MM.1S (cell line): ENCODE data around the gene FRAS1.

Experiments used
- DNase-seq: peaks from one replicate; pipeline ENCODE4 v3.0.0-alpha.2; 2015
- H2AFZ ChIP-seq: fragments of 300-600 bp; sonication (generic); 2 replicates; pipeline ENCODE4 v1.6.0; 2016; ENCODE audit warnings: antibody characterized with exemption, low read length
- H3F3A ChIP-seq: fragments of 300-600 bp; sonication (generic); 2 replicates; pipeline ENCODE4 v1.6.1; 2016; ENCODE audit warnings: mild to moderate bottlenecking, antibody characterized with exemption, low read length, moderate library complexity, mixed read lengths; ENCODE audit not compliant: insufficient read depth
- H3K27ac ChIP-seq: fragments of 300-600 bp; sonication (generic); 2 replicates; pipeline ENCODE4 v1.5.1; 2016; ENCODE audit warnings: mild to moderate bottlenecking, low read length
- H3K27me3 ChIP-seq: fragments of 300-600 bp; sonication (generic); replicated peaks from 2 replicates; pipeline ENCODE4 v1.6.0; 2016; ENCODE audit warnings: low read length; ENCODE audit not compliant: insufficient read depth
- H3K36me3 ChIP-seq: fragments of 300-600 bp; sonication (generic); replicated peaks from 2 replicates; pipeline ENCODE4 v1.6.1; 2016; ENCODE audit warnings: mild to moderate bottlenecking, low read length, mixed read lengths; ENCODE audit not compliant: insufficient read depth
- H3K4me1 ChIP-seq: fragments of 300-600 bp; sonication (generic); 2 replicates; pipeline ENCODE4 v1.6.1; 2016; ENCODE audit warnings: low read length, mixed read lengths
- H3K4me2 ChIP-seq: fragments of 300-600 bp; sonication (generic); 2 replicates; pipeline ENCODE4 v1.6.0; 2016; ENCODE audit warnings: low read depth, low read length
- H3K4me3 ChIP-seq: fragments of 300-600 bp; sonication (generic); 2 replicates; pipeline ENCODE4 v1.5.1; 2016; ENCODE audit warnings: low read length, mixed read lengths
- H3K79me2 ChIP-seq: fragments of 300-600 bp; sonication (generic); 2 replicates; pipeline ENCODE4 v1.6.1; 2016; ENCODE audit warnings: mixed run types, low read length, mixed read lengths
- H3K9ac ChIP-seq: fragments of 300-600 bp; sonication (generic); 2 replicates; pipeline ENCODE4 v1.6.1; 2016; ENCODE audit warnings: low read length, mixed read lengths
- H3K9me2 ChIP-seq: fragments of 300-600 bp; sonication (generic); replicated peaks from 2 replicates; pipeline ENCODE4 v1.6.1; 2016; ENCODE audit warnings: mild to moderate bottlenecking, low read length, mixed read lengths; ENCODE audit not compliant: insufficient read depth
- H3K9me3 ChIP-seq: fragments of 300-600 bp; sonication (generic); replicated peaks from 2 replicates; pipeline ENCODE4 v1.6.1; 2016; ENCODE audit warnings: mild to moderate bottlenecking, low read length, mixed read lengths; ENCODE audit not compliant: insufficient read depth
- H4K20me1 ChIP-seq: fragments of 300-600 bp; sonication (generic); 2 replicates; pipeline ENCODE4 v1.6.1; 2016; ENCODE audit warnings: mild to moderate bottlenecking, low read length, moderate library complexity, mixed read lengths; ENCODE audit not compliant: insufficient read depth
- EZH2 ChIP-seq: fragments of 300-600 bp; sonication (generic); optimal IDR thresholded peaks from 2 replicates; pipeline ENCODE3; 2017; ENCODE audit warnings: low read depth, mild to moderate bottlenecking, antibody characterized with exemption, low read length, mixed read lengths
- EZH2phosphoT487 ChIP-seq: fragments of 300-600 bp; sonication (generic); IDR thresholded peaks from 2 replicates; pipeline ENCODE4 v1.6.1; 2018; ENCODE audit warnings: antibody characterized with exemption, low read length
- TF ChIP-seq, protein P1 (sequence below): fragments of 300-600 bp; sonication (generic); IDR thresholded peaks from 2 replicates; pipeline ENCODE4 v1.5.1; 2016; ENCODE audit warnings: antibody characterized with exemption, low read length, mixed read lengths

FRAS1 gene

DNA sequence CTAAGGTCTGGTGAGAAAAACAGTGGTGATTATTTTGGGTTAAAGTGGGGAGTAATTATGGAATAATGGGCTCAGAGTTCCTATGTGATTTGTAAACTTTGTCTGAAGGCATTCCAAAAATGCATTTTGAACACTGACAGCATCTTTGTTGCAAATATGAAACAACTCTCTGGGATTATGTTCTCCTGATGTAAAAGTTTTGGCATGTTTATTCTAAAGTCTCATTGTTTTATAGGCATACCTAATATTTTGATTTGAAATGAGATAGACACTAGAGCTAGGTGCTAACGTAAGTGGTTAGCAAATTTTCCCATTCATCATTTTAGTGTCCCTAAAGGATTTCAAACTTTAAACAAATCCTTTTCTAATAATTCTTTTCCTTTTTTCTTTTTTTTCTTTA is 353.6 kb downstream of the FRAS1 start:
- no peaks in the 10 kb centered on the region for H3K4me1 ChIP-seq
- H3K36me3 ChIP-seq: no peaks in the 10 kb centered on the region
- H3K27me3 ChIP-seq: no peaks in the 10 kb centered on the region
- H3K9me3 ChIP-seq: no peaks in the 10 kb centered on the region
- no peak for DNase-seq
- no peak overlapping the region for H2AFZ ChIP-seq
- no peak overlapping the region for H3K4me2 ChIP-seq
- H3K9me2 ChIP-seq: no peaks in the 10 kb centered on the region
- no peak overlapping the region for H3K4me3 ChIP-seq
- no peaks in the 10 kb centered on the region for H3F3A ChIP-seq
- H3K79me2 ChIP-seq: no peaks in the 10 kb centered on the region
- no peak for TF ChIP-seq EZH2
- TF ChIP-seq, protein P1, sequence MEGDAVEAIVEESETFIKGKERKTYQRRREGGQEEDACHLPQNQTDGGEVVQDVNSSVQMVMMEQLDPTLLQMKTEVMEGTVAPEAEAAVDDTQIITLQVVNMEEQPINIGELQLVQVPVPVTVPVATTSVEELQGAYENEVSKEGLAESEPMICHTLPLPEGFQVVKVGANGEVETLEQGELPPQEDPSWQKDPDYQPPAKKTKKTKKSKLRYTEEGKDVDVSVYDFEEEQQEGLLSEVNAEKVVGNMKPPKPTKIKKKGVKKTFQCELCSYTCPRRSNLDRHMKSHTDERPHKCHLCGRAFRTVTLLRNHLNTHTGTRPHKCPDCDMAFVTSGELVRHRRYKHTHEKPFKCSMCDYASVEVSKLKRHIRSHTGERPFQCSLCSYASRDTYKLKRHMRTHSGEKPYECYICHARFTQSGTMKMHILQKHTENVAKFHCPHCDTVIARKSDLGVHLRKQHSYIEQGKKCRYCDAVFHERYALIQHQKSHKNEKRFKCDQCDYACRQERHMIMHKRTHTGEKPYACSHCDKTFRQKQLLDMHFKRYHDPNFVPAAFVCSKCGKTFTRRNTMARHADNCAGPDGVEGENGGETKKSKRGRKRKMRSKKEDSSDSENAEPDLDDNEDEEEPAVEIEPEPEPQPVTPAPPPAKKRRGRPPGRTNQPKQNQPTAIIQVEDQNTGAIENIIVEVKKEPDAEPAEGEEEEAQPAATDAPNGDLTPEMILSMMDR: no peak
- no peak for TF ChIP-seq EZH2phosphoT487
- H4K20me1 ChIP-seq: no peaks in the 10 kb centered on the region
- H3K27ac ChIP-seq: no peak overlapping the region
- no peak overlapping the region for H3K9ac ChIP-seq

DNA sequence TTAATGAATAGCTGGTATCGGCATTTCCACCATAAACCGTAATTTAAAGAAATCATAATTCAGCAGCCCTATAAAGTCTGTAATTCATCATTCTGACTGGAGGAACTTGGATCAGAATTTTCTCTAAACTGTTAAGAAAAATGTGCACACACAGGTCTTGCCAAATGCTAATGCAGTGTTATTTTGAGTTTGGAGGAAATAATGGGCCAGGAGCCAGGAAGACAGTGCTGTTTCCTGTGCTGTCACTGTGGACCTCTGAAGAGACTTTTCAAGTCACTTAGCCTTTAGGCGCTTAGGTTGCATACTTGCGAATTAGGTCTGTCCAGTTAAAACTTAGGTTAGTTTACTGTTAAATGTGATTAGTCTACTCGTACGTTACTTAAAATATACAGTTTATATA is 357.0 kb downstream of the FRAS1 start:
- Histone ChIP-seq H3K79me2 (no peaks in the 10 kb centered on the region), H3K9me3 (no peaks in the 10 kb centered on the region), H3K27me3 (no peaks in the 10 kb centered on the region), H3K27ac (no peak overlapping the region), H3K9ac (no peak overlapping the region), H3K4me2 (no peak overlapping the region), H3K36me3 (no peaks in the 10 kb centered on the region), H3K9me2 (no peaks in the 10 kb centered on the region), H2AFZ (no peak overlapping the region), H4K20me1 (no peaks in the 10 kb centered on the region), H3K4me1 (no peaks in the 10 kb centered on the region), H3F3A (no peaks in the 10 kb centered on the region), H3K4me3 (no peak overlapping the region)
- TF ChIP-seq, protein P1: no peak
- DNase-seq: no peak

DNA sequence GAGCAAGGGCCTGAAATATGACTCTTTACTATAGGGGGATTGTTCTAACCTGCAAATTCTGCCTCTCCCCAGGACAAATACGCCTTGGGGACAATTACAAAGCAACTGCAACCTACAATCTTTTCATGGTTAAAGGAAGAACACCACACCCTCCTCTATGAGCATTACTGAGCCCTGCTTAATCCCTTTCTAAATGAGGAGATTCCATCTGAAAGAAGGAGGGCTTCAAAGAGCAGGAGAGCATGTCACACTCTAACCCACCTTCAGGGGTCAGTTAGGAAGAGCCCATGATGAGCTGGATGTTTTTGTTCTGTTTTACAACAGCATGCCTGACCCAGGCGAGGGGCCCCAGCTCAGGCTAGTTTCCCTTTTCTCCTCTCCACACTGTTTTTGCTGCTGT is 360.5 kb downstream of the FRAS1 start:
- no peaks in the 10 kb centered on the region for H3K27me3 ChIP-seq
- no peak overlapping the region for H3K4me2 ChIP-seq
- DNase-seq: no peak
- no peak overlapping the region for H3K9ac ChIP-seq
- H4K20me1 ChIP-seq: no peaks in the 10 kb centered on the region
- H3K36me3 ChIP-seq: no peaks in the 10 kb centered on the region
- no peak overlapping the region for H3K4me3 ChIP-seq
- H3K9me3 ChIP-seq: no peaks in the 10 kb centered on the region
- H3K79me2 ChIP-seq: no peaks in the 10 kb centered on the region
- H3F3A ChIP-seq: no peaks in the 10 kb centered on the region
- H3K27ac ChIP-seq: no peak overlapping the region
- TF ChIP-seq, protein P1: no peak
- TF ChIP-seq EZH2phosphoT487 (no peak), EZH2 (no peak)
- H2AFZ ChIP-seq: no peak overlapping the region
- H3K4me1 ChIP-seq: no peaks in the 10 kb centered on the region
- no peaks in the 10 kb centered on the region for H3K9me2 ChIP-seq

DNA sequence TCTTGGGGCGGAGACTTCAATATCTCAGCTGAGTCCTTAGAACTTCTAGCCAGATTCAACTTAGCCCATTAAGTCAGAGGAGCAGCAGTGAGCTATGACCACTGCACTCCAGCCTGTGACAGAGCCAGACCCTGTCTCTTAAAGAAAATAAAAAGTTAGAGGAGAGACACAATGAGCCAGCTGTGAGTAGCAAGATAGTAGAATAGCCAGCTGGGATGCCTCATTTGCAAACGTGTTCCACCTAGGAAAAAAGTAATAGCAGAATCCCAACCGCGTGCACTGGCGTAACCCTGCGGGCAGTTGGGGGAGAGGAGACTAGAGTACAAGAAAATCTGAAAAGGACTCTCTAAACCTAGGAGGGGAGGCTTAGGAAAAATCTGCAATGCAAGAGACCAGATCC is 361.3 kb downstream of the FRAS1 start:
- no peak for DNase-seq
- no peak overlapping the region for H3K9ac ChIP-seq
- H3K36me3 ChIP-seq: no peaks in the 10 kb centered on the region

More for the DNA sequence above, 361.3 kb downstream of the FRAS1 start:
- Histone ChIP-seq H3K9me3 (no peaks in the 10 kb centered on the region), H3K9me2 (no peaks in the 10 kb centered on the region), H3K27ac (no peak overlapping the region), H3K27me3 (no peaks in the 10 kb centered on the region), H3K4me3 (no peak overlapping the region), H3F3A (no peaks in the 10 kb centered on the region), H4K20me1 (no peaks in the 10 kb centered on the region), H3K4me1 (no peaks in the 10 kb centered on the region), H3K4me2 (no peak overlapping the region), H2AFZ (no peak overlapping the region), H3K79me2 (no peaks in the 10 kb centered on the region)
- TF ChIP-seq EZH2 (no peak), EZH2phosphoT487 (no peak)
- TF ChIP-seq, protein P1: no peak
